ENCODE data around the gene ARAP3.

ARAP3 gene

GRCh38 chr5:141609044-141609443, 73.0 kb downstream of the ARAP3 start:
- DNase-seq = no peak

- DNase-seq = no peak
Observed at GRCh38 chr5:141608557-141608956, 73.5 kb downstream of the ARAP3 start.

GRCh38 chr5:141608046-141608445, 74.0 kb downstream of the ARAP3 start:
- DNase-seq = no peak

GRCh38 chr5:141605523-141606277, 76.3 kb downstream of the ARAP3 start:
- peak; percentile 40 for DNase-seq

- no peak for DNase-seq
Observed at GRCh38 chr5:141603923-141604717, 77.9 kb downstream of the ARAP3 start.

Measured in KG1 (cell line).